IMR-90 (cell line): Measurements from ENCODE around the gene EXOC6B. TPM values are rescaled to one million over a fixed set of nuclear protein-coding genes. Genes with fewer than 3 reads are reported as not detected.

Experiments
- ATAC-seq: fragments of 200-7000 bp; cut with Tn5 transposase; 2 replicates; pipeline ENCODE4 v1.9.1; 2020; ENCODE audit warnings: low read depth, mild to moderate bottlenecking, moderate library complexity
- BruUV-seq: library from RNA; stranded (reverse); fragments of 400-500 nt; replicated peaks from 2 replicates; lab custom pipeline; 2021; lab: Mats Ljungman, UMichigan
- CTCF ChIA-PET: fragments of 300-600 bp; formaldehyde crosslinking; extraction: SDS; loops from one replicate; lab custom pipeline; 2021; ENCODE audit warnings: antibody characterized with exemption; lab: Yijun Ruan, JAX
- POLR2A ChIA-PET: fragments of 300-600 bp; sonication (Branson Sonifier 250); formaldehyde crosslinking; loops from one replicate; lab custom pipeline; 2022; ENCODE audit warnings: antibody characterized with exemption; ENCODE audit not compliant: unreplicated experiment; lab: Charles Lee
- DNase-seq: peaks from one replicate; pipeline ENCODE4 v3.0.0; 2013
- H2AFZ ChIP-seq: replicated peaks from 2 replicates; pipeline ENCODE3; 2013; ENCODE audit warnings: low read length, mild to moderate bottlenecking; ENCODE audit not compliant: poor library complexity
- H2AK5ac ChIP-seq: 2 replicates; pipeline ENCODE4 v1.6.1; 2013; ENCODE audit warnings: low read depth, low read length, inconsistent platforms
- H2AK9ac ChIP-seq: replicated peaks from 2 replicates; pipeline ENCODE3; 2013; ENCODE audit warnings: mild to moderate bottlenecking, low read depth, low read length, moderate library complexity; ENCODE audit not compliant: poor library complexity
- H2BK120ac ChIP-seq: 2 replicates; pipeline ENCODE4 v1.6.1; 2013; ENCODE audit warnings: low read depth, low read length, inconsistent platforms
- H2BK15ac ChIP-seq: 3 replicates; pipeline ENCODE4 v1.6.1; 2013; ENCODE audit warnings: low read depth, low read length, inconsistent platforms
- H2BK20ac ChIP-seq: 2 replicates; pipeline ENCODE4 v1.6.1; 2013; ENCODE audit warnings: low read depth, mild to moderate bottlenecking, inconsistent platforms, low read length, moderate library complexity
- H2BK5ac ChIP-seq: 2 replicates; pipeline ENCODE4 v1.6.1; 2013; ENCODE audit warnings: mild to moderate bottlenecking, low read depth, low read length, inconsistent platforms; ENCODE audit not compliant: poor library complexity, severe bottlenecking
- H3K14ac ChIP-seq: replicated peaks from 2 replicates; pipeline ENCODE4 v1.6.1; 2013; ENCODE audit warnings: low read depth, low read length, inconsistent platforms
- H3K18ac ChIP-seq: 2 replicates; pipeline ENCODE4 v1.6.1; 2013; ENCODE audit warnings: low read depth, low read length, control low read depth
- H3K23ac ChIP-seq: 2 replicates; pipeline ENCODE4 v1.6.1; 2013; ENCODE audit warnings: low read depth, low read length, inconsistent platforms
- H3K27ac ChIP-seq: 2 replicates; pipeline ENCODE4 v1.5.1; 2013; ENCODE audit warnings: mild to moderate bottlenecking, control low read depth, low read length; ENCODE audit not compliant: insufficient read depth
- H3K27me3 ChIP-seq: 2 replicates; pipeline ENCODE4 v1.6.1; 2013; ENCODE audit warnings: low read length; ENCODE audit not compliant: control insufficient read depth, insufficient read depth
- H3K36me3 ChIP-seq: 2 replicates; pipeline ENCODE4 v1.6.1; 2013; ENCODE audit warnings: low read length, mixed read lengths; ENCODE audit not compliant: control insufficient read depth, insufficient read depth
- H3K4ac ChIP-seq: 2 replicates; pipeline ENCODE4 v1.6.1; 2013; ENCODE audit warnings: low read depth, low read length, inconsistent platforms
- H3K4me1 ChIP-seq: 2 replicates; pipeline ENCODE4 v1.6.1; 2013; ENCODE audit warnings: low read length, mixed read lengths; ENCODE audit not compliant: control insufficient read depth, insufficient read depth
- H3K4me2 ChIP-seq: 2 replicates; pipeline ENCODE4 v1.6.1; 2013; ENCODE audit warnings: low read depth, mild to moderate bottlenecking, control low read depth, low read length, moderate library complexity
- H3K4me3 ChIP-seq: 2 replicates; pipeline ENCODE4 v1.5.1; 2013; ENCODE audit warnings: low read depth, mild to moderate bottlenecking, control low read depth, low read length, moderate library complexity; ENCODE audit not compliant: insufficient read depth
- H3K56ac ChIP-seq: 2 replicates; pipeline ENCODE4 v1.6.1; 2013; ENCODE audit warnings: low read length, inconsistent platforms; ENCODE audit not compliant: insufficient read depth; ENCODE audit errors: extremely low read depth
- H3K79me1 ChIP-seq, 2 experiments: 2 replicates each; pipeline ENCODE4 v1.6.1; 2013; ENCODE audit warnings: low read length in 2 of 2, inconsistent platforms in 1 of 2, low read depth in 1 of 2
- H3K9ac ChIP-seq: 2 replicates; pipeline ENCODE4 v1.6.1; 2013; ENCODE audit warnings: low read depth, low read length, control low read depth
- H3K9me1 ChIP-seq: 2 replicates; pipeline ENCODE4 v1.6.1; 2013; ENCODE audit warnings: low read length, inconsistent platforms; ENCODE audit not compliant: insufficient read depth
- H3K9me3 ChIP-seq: 2 replicates; pipeline ENCODE4 v1.6.1; 2013; ENCODE audit warnings: low read length; ENCODE audit not compliant: control insufficient read depth, insufficient read depth
- H4K20me1 ChIP-seq: 2 replicates; pipeline ENCODE4 v1.6.1; 2013; ENCODE audit warnings: low read length, inconsistent platforms; ENCODE audit not compliant: insufficient read depth
- H4K5ac ChIP-seq: 2 replicates; pipeline ENCODE4 v1.6.1; 2013; ENCODE audit warnings: mild to moderate bottlenecking, low read depth, low read length, control low read depth
- H4K8ac ChIP-seq, 2 experiments: 2 replicates each; pipeline ENCODE4 v1.6.1; 2013; ENCODE audit warnings: low read depth in 2 of 2, low read length in 2 of 2, control low read depth in 1 of 2, inconsistent platforms in 1 of 2
- H4K91ac ChIP-seq: 2 replicates; pipeline ENCODE4 v1.6.1; 2013; ENCODE audit warnings: low read depth, low read length, inconsistent platforms; ENCODE audit not compliant: insufficient read depth
- CEBPB ChIP-seq: IDR thresholded peaks from 2 replicates; pipeline ENCODE4 v1.6.1; 2012; ENCODE audit warnings: low read depth, low read length, improper control_type of control experiment
- MAFK ChIP-seq: IDR thresholded peaks from 2 replicates; pipeline ENCODE4 v1.6.1; 2012; ENCODE audit warnings: low read depth, low read length, improper control_type of control experiment
- SMC3 ChIP-seq: fragments of 150-350 bp; IDR thresholded peaks from 2 replicates; pipeline ENCODE4 v1.6.1; 2016; ENCODE audit warnings: low read depth, mild to moderate bottlenecking, antibody characterized with exemption, low read length, moderate library complexity
- USF2 ChIP-seq: fragments of 150-350 bp; IDR thresholded peaks from 2 replicates; pipeline ENCODE4 v1.6.1; 2017; ENCODE audit warnings: mild to moderate bottlenecking, antibody characterized with exemption, low read length, low read depth
- WGBS, 2 experiments: methylation state at CpG; one replicate each; pipeline versions ENCODE4 v1.1.5 to v1.1.7; 2013; ENCODE audit warnings: missing lambda C conversion rate in 2 of 2; ENCODE audit not compliant: insufficient read length in 1 of 2; ENCODE audit errors: extremely low coverage in 2 of 2; 5-methylcytosine and 5-hydroxymethylcytosine counted together
- dilution Hi-C: fragments of 300-500 bp; cut with HindIII; formaldehyde crosslinking; loops from one replicate; pipeline ENCODE4 v1.14.3; 2018; ENCODE audit warnings: low sequenced_read_pairs; ENCODE audit not compliant: unreplicated experiment
- in situ Hi-C: fragments of 300-500 bp; cut with MboI; formaldehyde crosslinking; loops from 3 replicates; pipeline ENCODE4 v1.14.3; 2019; ENCODE audit warnings: low sequenced_read_pairs, inconsistent platforms, mixed read lengths
- intact Hi-C: fragments of 100-400 bp; cut with micrococcal nuclease; formaldehyde crosslinking; loops from 2 replicates; pipeline ENCODE4 v1.10.0; 2022
- polyA plus RNA-seq, 3 experiments: library from polyadenylated mRNA; depleted of rRNA; stranded (reverse); fragments of >200 nt; gene quantifications; 2 replicates each; pipeline ENCODE4 v1.2.3, GENCODE V29; 2012; ENCODE audit warnings: low replicate concordance in 1 of 3
- total RNA-seq: library from RNA; depleted of rRNA; stranded (reverse); fragments of >200 nt; gene quantifications from 2 replicates; pipeline ENCODE4 v1.2.3, GENCODE V29; 2012

EXOC6B gene
- total and polyA plus RNA-seq, 2 of the 4 experiments (the other 2 are of a cell fraction), result 10.2 to 29.4 TPM

DNA sequence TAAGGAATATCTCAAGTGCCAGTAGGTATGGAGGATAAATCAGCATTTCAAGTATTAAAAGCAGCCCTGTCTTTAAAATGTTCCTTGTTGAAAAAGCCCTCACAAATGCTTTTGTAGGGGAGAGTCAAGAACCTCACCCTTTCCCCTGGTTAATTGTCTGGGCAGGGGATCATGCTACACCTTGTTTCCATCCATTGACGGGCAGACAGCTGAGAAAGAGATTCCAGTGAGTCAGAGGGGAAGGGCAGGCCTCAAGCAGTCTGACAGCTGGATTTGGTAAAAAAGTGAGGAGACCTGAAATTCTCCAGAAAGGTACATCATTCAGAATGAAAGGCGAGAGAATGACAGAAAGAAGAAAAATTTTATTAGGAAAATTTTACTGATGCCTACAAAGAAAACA lies 475.0 kb downstream of the EXOC6B start:
- Histone ChIP-seq H3K9me3 (no peaks in the 10 kb centered on the region), H3K23ac (no peak overlapping the region), H4K91ac (no peak overlapping the region), H3K4me1 (no peaks in the 10 kb centered on the region), H4K5ac (no peak overlapping the region), H4K20me1 (no peaks in the 10 kb centered on the region), H2BK120ac (no peak overlapping the region), H2AK5ac (no peak overlapping the region), H2BK20ac (no peak overlapping the region), H3K14ac (no peak overlapping the region), H3K79me1 (no peaks in the 10 kb centered on the region), H2AK9ac (no peak overlapping the region), H3K36me3 (no peaks in the 10 kb centered on the region), H2AFZ (no peak overlapping the region), H4K8ac (no peak overlapping the region), H3K9me1 (no peaks in the 10 kb centered on the region), H3K27me3 (no peaks in the 10 kb centered on the region), H2BK15ac (no peak overlapping the region), H3K4me2 (no peak overlapping the region), H3K4ac (no peak overlapping the region), H3K27ac (no peak overlapping the region), H3K56ac (no peak overlapping the region), H3K18ac (no peak overlapping the region), H3K4me3 (no peak overlapping the region), H3K9ac (no peak overlapping the region), H2BK5ac (no peak overlapping the region)
- TF ChIP-seq CEBPB (no peak), SMC3 (no peak), USF2 (no peak), MAFK (no peak)
- intact Hi-C loops (loop anchor here (10.0 kb wide), 1 partner anchor 394 kb away; no protein-coding TSS in a partner anchor), in situ Hi-C loops (no loop called here), dilution Hi-C loops (no loop called here)
- ChIA-PET CTCF (no interaction called here), POLR2A (no interaction called here)
- no peak for ATAC-seq
- BruUV-seq, result no TSS peak
- DNase-seq, result no peak
- WGBS, 2 experiments, result no CpG with 5 or more reads among the region's 2 CpGs
